ENCODE results near the gene TRAF3IP3. TPM values are rescaled to one million over a fixed set of nuclear protein-coding genes. Genes with fewer than 3 reads are reported as not detected.

The TRAF3IP3 gene
- total and polyA plus RNA-seq, 2 experiments from 2014 or later, result 0.99 to 1.3 TPM

DNA sequence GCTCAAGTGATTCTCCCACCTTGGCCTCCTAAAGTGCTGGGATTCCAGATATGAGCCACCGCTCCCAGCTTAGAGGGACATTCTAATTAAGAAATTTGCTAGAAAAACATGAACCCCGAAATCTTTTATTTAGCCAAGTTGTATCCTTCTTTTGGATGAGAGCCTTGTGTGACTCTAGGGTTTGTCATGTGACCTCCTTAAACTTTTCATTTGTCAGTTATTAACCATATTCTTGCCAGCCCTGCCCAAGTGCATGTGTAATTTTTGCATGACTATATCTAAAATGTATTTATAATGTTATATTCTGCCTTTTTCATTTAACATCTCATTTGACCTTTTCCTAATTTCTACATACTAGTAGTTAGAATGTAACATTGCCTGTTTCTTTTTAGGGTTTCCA, 73.9 kb downstream of the TRAF3IP3 start:
- Histone ChIP-seq H3K4me1 (ENCODE audit: low read depth) (no peaks in the 10 kb centered on the region), H3K27me3 (no peaks in the 10 kb centered on the region), H3K4me3 (no peak overlapping the region), H3K9me3 (ENCODE audit: low read depth) (no peaks in the 10 kb centered on the region), H3K27ac (no peak overlapping the region), H3K36me3 (peaks cover 33% of the 10 kb centered on the region)
- no peak for DNase-seq (ENCODE audit: low read depth in 1 of 2, low spot score in 1 of 2)
- TF ChIP-seq CTCF (IDR thresholded peaks at IDR 0.05; ENCODE audit: low read depth, low read length), result no peak

DNA sequence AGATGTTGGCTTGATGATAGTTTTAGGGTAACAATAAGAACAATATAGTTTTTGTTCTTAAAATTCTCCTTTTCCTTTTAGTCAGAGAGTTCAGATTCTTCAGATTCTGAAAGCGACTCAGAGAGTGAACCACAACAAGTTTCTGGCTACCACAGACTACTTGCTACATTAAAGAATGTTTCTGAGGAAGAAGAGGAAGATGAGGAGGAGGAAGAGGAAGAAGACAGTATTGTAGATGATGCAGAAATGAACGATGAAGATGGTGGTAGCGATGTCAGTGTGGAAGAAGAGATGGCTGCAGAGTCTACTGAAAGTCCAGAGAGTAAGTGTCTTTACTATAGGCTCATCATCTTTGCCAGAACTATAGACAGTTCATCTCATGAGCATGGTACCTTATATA, 74.9 kb downstream of the TRAF3IP3 start:
- Histone ChIP-seq H3K27me3 (no peaks in the 10 kb centered on the region), H3K9me3 (ENCODE audit: low read depth) (no peaks in the 10 kb centered on the region), H3K4me3 (no peak overlapping the region), H3K4me1 (ENCODE audit: low read depth) (no peaks in the 10 kb centered on the region), H3K36me3 (peaks cover 43% of the 10 kb centered on the region), H3K27ac (no peak overlapping the region)
- no peak for DNase-seq (ENCODE audit: low read depth in 1 of 2, low spot score in 1 of 2)
- no peak for TF ChIP-seq CTCF (IDR thresholded peaks at IDR 0.05; ENCODE audit: low read depth, low read length)

GRCh38 chr1:209831615-209832014, 75.8 kb downstream of the TRAF3IP3 start:
- Histone ChIP-seq H3K27ac (no peak overlapping the region), H3K9me3 (ENCODE audit: low read depth) (no peaks in the 10 kb centered on the region), H3K4me1 (ENCODE audit: low read depth) (no peaks in the 10 kb centered on the region), H3K36me3 (peaks cover 48% of the 10 kb centered on the region), H3K27me3 (no peaks in the 10 kb centered on the region), H3K4me3 (no peak overlapping the region)
- no peak for TF ChIP-seq CTCF (IDR thresholded peaks at IDR 0.05; ENCODE audit: low read depth, low read length)
- DNase-seq (ENCODE audit: low read depth in 1 of 2, low spot score in 1 of 2), result no peak

Other genes starting within 250 kb of the TRAF3IP3 start
- 5.4 and 8.5 TPM in 2 replicates for gene CAMK1G, start 172.3 kb upstream of the TRAF3IP3 start, total RNA-seq
- 5.0 and 8.7 TPM in 2 replicates for gene CAMK1G, start 172.3 kb upstream of the TRAF3IP3 start, polyA plus RNA-seq
- gene LAMB3, start 103.6 kb upstream of the TRAF3IP3 start, total RNA-seq, result 0.48 and 0.70 TPM in 2 replicates
- 0.21 TPM in 1 of 2 replicates, not detected in the other for gene LAMB3, start 103.6 kb upstream of the TRAF3IP3 start, polyA plus RNA-seq
- gene G0S2, start 80.6 kb upstream of the TRAF3IP3 start, total RNA-seq, result 47.5 and 73.5 TPM in 2 replicates
- gene G0S2, start 80.6 kb upstream of the TRAF3IP3 start, polyA plus RNA-seq, result 40.0 and 45.9 TPM in 2 replicates
- gene HSD11B1, start 51.2 kb upstream of the TRAF3IP3 start, total RNA-seq, result not detected in 2 replicates
- gene HSD11B1, start 51.2 kb upstream of the TRAF3IP3 start, polyA plus RNA-seq, result 1.1 TPM in 1 of 2 replicates, not detected in the other
- 2.1 and 3.6 TPM in 2 replicates for gene C1orf74, start 28.5 kb downstream of the TRAF3IP3 start, total RNA-seq
- 2.9 and 4.4 TPM in 2 replicates for gene C1orf74, start 28.5 kb downstream of the TRAF3IP3 start, polyA plus RNA-seq
- 1.4 and 2.6 TPM in 2 replicates for gene IRF6, start 50.1 kb downstream of the TRAF3IP3 start, total RNA-seq
- 1.9 TPM in 1 of 2 replicates, not detected in the other for gene IRF6, start 50.1 kb downstream of the TRAF3IP3 start, polyA plus RNA-seq
- gene UTP25, start 71.9 kb downstream of the TRAF3IP3 start, total RNA-seq, result 3.5 and 5.4 TPM in 2 replicates
- 3.1 and 3.5 TPM in 2 replicates for gene UTP25, start 71.9 kb downstream of the TRAF3IP3 start, polyA plus RNA-seq
- 0.36 and 0.70 TPM in 2 replicates for gene SYT14, start 182.2 kb downstream of the TRAF3IP3 start, total RNA-seq
- 0.09 and 0.55 TPM in 2 replicates for gene SYT14, start 182.2 kb downstream of the TRAF3IP3 start, polyA plus RNA-seq